Sigmoid colon (tissue), 7 donors: ENCODE data around the gene SOWAHD. TPM values are rescaled to one million over a fixed set of nuclear protein-coding genes. Genes with fewer than 3 reads are reported as not detected.

Experiments
- DNase-seq: peaks from one replicate; pipeline ENCODE4 v3.0.0-alpha.2; 2019
- H3K27ac ChIP-seq, 4 donors: fragments of 200-600 bp; sonication (generic); one replicate each; pipeline ENCODE4 v1.5.1; 2016 to 2019; ENCODE audit warnings: mild to moderate bottlenecking in 1 of 4
- H3K27me3 ChIP-seq, 3 donors: fragments of 200-600 bp; sonication (generic); one replicate each; pipeline ENCODE4 v1.5.1; 2019; ENCODE audit warnings: mild to moderate bottlenecking in 1 of 3
- H3K36me3 ChIP-seq, 4 donors: fragments of 200-600 bp; sonication (generic); one replicate each; pipeline ENCODE4 v1.5.1; 2016 to 2019
- H3K4me1 ChIP-seq, 4 donors: fragments of 200-600 bp; sonication (generic); one replicate each; pipeline ENCODE4 v1.5.1; 2017 to 2019
- H3K4me3 ChIP-seq, 4 donors: fragments of 200-600 bp; sonication (generic); one replicate each; pipeline ENCODE4 v1.5.1; 2017 to 2019; ENCODE audit warnings: mild to moderate bottlenecking in 2 of 4, moderate library complexity in 1 of 4
- H3K9me3 ChIP-seq, 4 donors: fragments of 200-600 bp in 3 of 4; sonication (generic) in 3 of 4; one replicate each; pipeline versions ENCODE4 v1.5.1 to v1.6.1; 2013 to 2019
- CTCF ChIP-seq, 4 experiments: fragments of 450-650 bp in 3 of 4; fragments of 200-600 bp in 1 of 4; IDR thresholded peaks; one replicate each; pipeline ENCODE4 v1.5.1; 2016 to 2019; ENCODE audit warnings: antibody characterized with exemption in 4 of 4, mild to moderate bottlenecking in 3 of 4, moderate library complexity in 2 of 4
- EP300 ChIP-seq, 4 donors: sonication (generic); formaldehyde crosslinking; IDR thresholded peaks; one replicate each; pipeline ENCODE4 v1.6.1; 2017; ENCODE audit warnings: antibody characterized with exemption in 4 of 4
- POLR2A ChIP-seq, 2 donors: fragments of 450-650 bp; IDR thresholded peaks; one replicate each; pipeline ENCODE4 v1.6.1; 2016; ENCODE audit warnings: antibody characterized with exemption in 2 of 2, mild to moderate bottlenecking in 2 of 2, moderate library complexity in 2 of 2
- POLR2AphosphoS5 ChIP-seq, 4 donors: sonication (generic); formaldehyde crosslinking; IDR thresholded peaks; one replicate each; pipeline ENCODE4 v1.6.1; 2017; ENCODE audit warnings: antibody characterized with exemption in 4 of 4
- WGBS, 2 donors: extraction: QIAGEN DNeasy Blood & Tissue Kit; methylation state at CpG; one replicate each; pipeline ENCODE4 v1.1.7; 2013; 5-methylcytosine and 5-hydroxymethylcytosine counted together
- intact Hi-C: fragments of 100-400 bp; cut with DNase I; formaldehyde crosslinking; loops from one replicate; pipeline ENCODE4 v1.15.1; 2023
- polyA plus RNA-seq, 3 donors: library from polyadenylated mRNA; stranded (reverse); fragments of 200-250 nt; gene quantifications; one replicate each; pipeline ENCODE4 v1.2.3, GENCODE V29; 2013
- total RNA-seq, 4 donors: library from RNA; depleted of rRNA; stranded (reverse); fragments of >200 nt; gene quantifications; one replicate each; pipeline ENCODE4 v1.1.0, GENCODE V29; 2016
- donor health status: healthy with polysubstance abuse.
- donor health status: Bipolar disorder and iron deficiency.
- donor health status: healthy.

The SOWAHD gene
- total and polyA plus RNA-seq, 7 donors, result 0.54 to 5.3 (median 3.3) TPM; not detected in 3

GRCh38 chrX:119753001-119753400 lies 5.4 kb upstream of the SOWAHD start:
- TF ChIP-seq EP300 (IDR thresholded peaks at IDR 0.05) (no peak), POLR2A (IDR thresholded peaks at IDR 0.05) (no peak), POLR2AphosphoS5 (IDR thresholded peaks at IDR 0.05) (no peak), CTCF (IDR thresholded peaks at IDR 0.05) (no peak)
- Histone ChIP-seq H3K9me3 (no peaks in the 10 kb centered on the region), H3K4me1 (peaks cover 0 to 4% (median 2%) of the 10 kb centered on the region in 4 donors), H3K27ac (no peak overlapping the region), H3K27me3 (no peaks in the 10 kb centered on the region), H3K36me3 (no peaks in the 10 kb centered on the region), H3K4me3 (no peak overlapping the region)
- intact Hi-C loops, result no loop called here
- no peak for DNase-seq
- WGBS, 2 donors, result 94 to 96% methylated on average over 3 of the region's 3 CpGs

- TF ChIP-seq CTCF (IDR thresholded peaks at IDR 0.05) (peak in 1 of 4 experiments; percentile 11), POLR2AphosphoS5 (IDR thresholded peaks at IDR 0.05) (no peak), POLR2A (IDR thresholded peaks at IDR 0.05) (no peak)
- Histone ChIP-seq H3K27me3 (peaks cover 0 to 2% (median under 1%) of the 10 kb centered on the region in 3 donors), H3K27ac (no peak overlapping the region), H3K4me3 (no peak overlapping the region), H3K9me3 (no peaks in the 10 kb centered on the region), H3K36me3 (no peaks in the 10 kb centered on the region), H3K4me1 (peaks cover 0 to 11% (median 5%) of the 10 kb centered on the region in 4 donors)
- intact Hi-C loops, result no loop called here
- WGBS, 2 donors, result 51 to 62% methylated on average over 8 of the region's 8 CpGs
- no peak for DNase-seq
Measured at GRCh38 chrX:119753639-119754257, 4.6 kb upstream of the SOWAHD start.

GRCh38 chrX:119755981-119756533 lies 2.3 kb upstream of the SOWAHD start:
- Histone ChIP-seq H3K4me1 (peaks cover 0 to 17% (median 7%) of the 10 kb centered on the region in 4 donors), H3K4me3 (no peak overlapping the region), H3K27me3 (peaks cover 8 to 21% (median 11%) of the 10 kb centered on the region in 3 donors), H3K9me3 (no peaks in the 10 kb centered on the region), H3K36me3 (no peaks in the 10 kb centered on the region), H3K27ac (no peak overlapping the region)
- intact Hi-C loops, result no loop called here
- WGBS, 2 donors, result 28 to 55% methylated on average over 7 of the region's 7 CpGs
- TF ChIP-seq CTCF (IDR thresholded peaks at IDR 0.05), result no peak
- TF ChIP-seq POLR2A (IDR thresholded peaks at IDR 0.05), result no peak
- TF ChIP-seq POLR2AphosphoS5 (IDR thresholded peaks at IDR 0.05), result no peak
- TF ChIP-seq EP300 (IDR thresholded peaks at IDR 0.05), result no peak
- no peak for DNase-seq

GRCh38 chrX:119756926-119757635 lies 1.3 kb upstream of the SOWAHD start:
- no peaks in the 10 kb centered on the region for H3K9me3 ChIP-seq
- H3K36me3 ChIP-seq, result no peaks in the 10 kb centered on the region
- no peak overlapping the region for H3K27ac ChIP-seq
- H3K4me1 ChIP-seq, result peaks cover 0 to 17% (median 7%) of the 10 kb centered on the region in 4 donors
- H3K27me3 ChIP-seq, result peaks cover 8 to 21% (median 11%) of the 10 kb centered on the region in 3 donors
- TF ChIP-seq CTCF (IDR thresholded peaks at IDR 0.05), result no peak
- no peak for TF ChIP-seq POLR2AphosphoS5 (IDR thresholded peaks at IDR 0.05)
- TF ChIP-seq POLR2A (IDR thresholded peaks at IDR 0.05), result no peak
- TF ChIP-seq EP300 (IDR thresholded peaks at IDR 0.05), result no peak
- H3K4me3 ChIP-seq, result no peak overlapping the region
- 27 to 74% methylated on average over 10 of the region's 10 CpGs for WGBS, 2 donors
- intact Hi-C loops, result no loop called here
- no peak for DNase-seq
